Kidney (tissue), 14 donors: ENCODE results near the gene UBASH3B. TPM values are rescaled to one million over a fixed set of nuclear protein-coding genes. Genes with fewer than 3 reads are reported as not detected.

Source experiments
- DNase-seq, 5 donors: peaks; one replicate each; pipeline ENCODE4 v3.0.0-alpha.2; 2013 to 2020
- FAIRE-seq: peaks from 2 replicates; lab custom pipeline; 2012; peaks lifted over from hg19 to GRCh38; lab: Jason Lieb, UNC
- H3K27ac ChIP-seq, 2 donors: one replicate each; pipeline ENCODE4 v1.7.0; 2013; ENCODE audit warnings: low read depth in 2 of 2, low read length in 2 of 2, inconsistent platforms in 1 of 2
- H3K27me3 ChIP-seq: one replicate; pipeline ENCODE4 v1.7.1; 2013; ENCODE audit warnings: low read length, inconsistent platforms; ENCODE audit not compliant: control insufficient read depth, insufficient read depth
- H3K36me3 ChIP-seq, 3 donors: one replicate each; pipeline versions ENCODE4 v1.7.0 to v1.7.1; 2013; ENCODE audit warnings: low read length in 3 of 3, control low read depth in 1 of 3, inconsistent platforms in 1 of 3; ENCODE audit not compliant: insufficient read depth in 3 of 3, control insufficient read depth in 2 of 3
- H3K4me1 ChIP-seq, 3 donors: one replicate each; pipeline versions ENCODE4 v1.7.0 to v1.7.1; 2013; ENCODE audit warnings: low read length in 3 of 3, inconsistent platforms in 1 of 3, low read depth in 1 of 3; ENCODE audit not compliant: control insufficient read depth in 2 of 3, insufficient read depth in 2 of 3
- H3K4me3 ChIP-seq, 3 donors: one replicate each; pipeline versions ENCODE4 v1.7.0 to v1.8.1; 2013; ENCODE audit warnings: low read length in 3 of 3, control low read depth in 1 of 3, inconsistent platforms in 1 of 3
- H3K9ac ChIP-seq, 3 donors: one replicate each; pipeline versions ENCODE4 v1.7.0 to v1.7.1; 2013; ENCODE audit warnings: low read length in 3 of 3, control low read depth in 1 of 3, inconsistent platforms in 1 of 3
- H3K9me3 ChIP-seq, 3 donors: one replicate each; pipeline versions ENCODE4 v1.7.0 to v1.7.1; 2013; ENCODE audit warnings: low read length in 3 of 3, control low read depth in 1 of 3, inconsistent platforms in 1 of 3; ENCODE audit not compliant: control insufficient read depth in 2 of 3, insufficient read depth in 1 of 3
- CTCF ChIP-seq: IDR thresholded peaks from 3 replicates; pipeline ENCODE4 v1.5.1; 2012; ENCODE audit warnings: mild to moderate bottlenecking, moderate library complexity, borderline replicate concordance; ENCODE audit not compliant: insufficient read depth; ENCODE audit errors: extremely low read depth
- intact Hi-C: fragments of 100-400 bp; cut with DNase I; formaldehyde crosslinking; loops from one replicate; pipeline ENCODE4 v1.11.1; 2022
- polyA plus RNA-seq: library from polyadenylated mRNA; stranded (reverse); fragments of 350-450 nt; fragmentation: Illumina TruSeq; extraction: RNeasy Lipid Tissue Mini Kit (QIAGEN cat#74804); gene quantifications from one replicate; pipeline ENCODE4 v1.2.3, GENCODE V29; 2014; ENCODE audit warnings: low read depth, low replicate concordance; ENCODE audit not compliant: insufficient read depth
- total RNA-seq: library from RNA; stranded (reverse); fragmentation: NEBNext Ultra II Directional; extraction: Animal tissue kit (Norgen Biotek cat#: 25700); gene quantifications from one replicate; pipeline ENCODE4 v1.2.1, GENCODE V29; 2021
- donor health status: control.
- donor health status: control.
- donor health status: control.
- donor health status: control.
- donor health status: control.
- donor health status: DM: yes; HTN: yes; CAD: no.
- donor health status: Normal renal cell carcinoma (clear cell type).

UBASH3B gene
- total and polyA plus RNA-seq, 2 donors from 2014 or later, result 0.62 to 22.8 TPM

- H3K27me3 ChIP-seq, result no peaks in the 10 kb centered on the region
- no peaks in the 10 kb centered on the region for H3K9me3 ChIP-seq
- intact Hi-C loops, result loop anchor here (10.0 kb wide), 1 partner anchor 59 kb away; no protein-coding TSS in a partner anchor
- H3K4me1 ChIP-seq, result no peaks in the 10 kb centered on the region
- no peak overlapping the region for H3K9ac ChIP-seq
- DNase-seq, result peak in 2 of 5 donors; percentile 33 to 38
- H3K4me3 ChIP-seq, result no peak overlapping the region
- TF ChIP-seq CTCF, result peak; percentile 89
- no peaks in the 10 kb centered on the region for H3K36me3 ChIP-seq
- FAIRE-seq, result no peak
- no peak overlapping the region for H3K27ac ChIP-seq
Measured at GRCh38 chr11:122796128-122796717, 140.7 kb downstream of the UBASH3B start.

- H3K4me1 ChIP-seq, result no peaks in the 10 kb centered on the region
- no peak for TF ChIP-seq CTCF
- no peaks in the 10 kb centered on the region for H3K36me3 ChIP-seq
- H3K9ac ChIP-seq, result no peak overlapping the region
- no peak overlapping the region for H3K27ac ChIP-seq
- intact Hi-C loops, result loop anchor here (10.0 kb wide), 1 partner anchor 57 kb away; no protein-coding TSS in a partner anchor
- H3K27me3 ChIP-seq, result no peaks in the 10 kb centered on the region
- FAIRE-seq (no peak), DNase-seq (no peak)
- no peaks in the 10 kb centered on the region for H3K9me3 ChIP-seq
- no peak overlapping the region for H3K4me3 ChIP-seq
Measured at GRCh38 chr11:122797651-122798050, 142.1 kb downstream of the UBASH3B start.

DNA sequence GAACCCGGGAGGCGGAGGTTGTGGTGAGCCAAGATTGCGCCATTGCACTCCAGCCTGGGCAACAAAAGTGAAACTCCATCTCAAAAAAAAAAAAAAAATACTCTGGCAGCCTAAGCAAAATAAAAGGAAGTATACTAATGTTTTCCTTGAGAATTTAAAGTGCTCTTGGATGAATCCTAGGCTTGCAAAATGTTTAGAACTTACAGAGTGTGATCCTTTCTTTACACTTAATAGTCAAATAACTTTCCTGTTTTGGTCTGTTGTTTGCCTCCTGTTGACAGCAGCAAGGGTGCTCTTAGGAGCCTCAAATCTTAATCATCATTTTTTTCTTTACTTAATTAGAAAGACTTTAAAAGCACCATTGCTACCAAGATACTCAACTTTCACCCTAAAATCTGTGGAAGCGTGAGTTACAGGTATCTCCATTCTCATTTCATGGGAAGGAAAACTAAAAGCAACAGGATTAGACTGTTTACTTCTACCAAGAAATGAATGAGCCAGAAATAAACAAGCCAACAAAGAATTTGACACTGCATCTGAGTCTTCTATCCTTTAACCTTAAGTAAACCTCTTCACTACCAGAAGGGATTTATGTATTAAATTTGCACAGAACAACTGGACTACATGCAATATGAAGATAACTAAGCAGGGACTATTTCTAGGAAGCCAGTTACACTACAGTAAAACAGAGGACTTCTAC lies 144.0 kb downstream of the UBASH3B start:
- no peak for TF ChIP-seq CTCF
- Histone ChIP-seq H3K9ac (no peak overlapping the region), H3K4me3 (no peak overlapping the region), H3K9me3 (no peaks in the 10 kb centered on the region), H3K4me1 (no peaks in the 10 kb centered on the region), H3K27ac (no peak overlapping the region), H3K36me3 (no peaks in the 10 kb centered on the region), H3K27me3 (no peaks in the 10 kb centered on the region)
- intact Hi-C loops, result loop anchor here (10.0 kb wide), 1 partner anchor 55 kb away; no protein-coding TSS in a partner anchor
- DNase-seq (no peak), FAIRE-seq (no peak)
